T-helper 1 cell treated with Interleukin-12 subunit alpha and Interleukin-12 subunit beta and Interleukin-4 antibody, amounts not matched to agents 30 μg/mL and 1 μg/mL, for 36 hours (primary cell): ENCODE data around the gene AFAP1L1.

Source experiments
- H3K27ac Mint-ChIP-seq: one replicate; pipeline ENCODE4 v1.8.0; 2021; ENCODE audit warnings: mild to moderate bottlenecking, mixed read lengths
- H3K27me3 Mint-ChIP-seq: one replicate; pipeline ENCODE4 v1.8.0; 2021; ENCODE audit warnings: low read depth, mixed read lengths
- H3K36me3 Mint-ChIP-seq: one replicate; pipeline ENCODE4 v1.8.0; 2021; ENCODE audit warnings: low read depth, mixed read lengths
- H3K4me1 Mint-ChIP-seq: one replicate; pipeline ENCODE4 v1.8.0; 2021; ENCODE audit warnings: low read depth, mixed read lengths
- H3K4me3 Mint-ChIP-seq: one replicate; pipeline ENCODE4 v1.8.0; 2021; ENCODE audit warnings: mild to moderate bottlenecking, moderate library complexity, mixed read lengths
- H3K9me3 Mint-ChIP-seq: one replicate; pipeline ENCODE4 v1.8.0; 2021; ENCODE audit warnings: mixed read lengths

The AFAP1L1 gene

DNA sequence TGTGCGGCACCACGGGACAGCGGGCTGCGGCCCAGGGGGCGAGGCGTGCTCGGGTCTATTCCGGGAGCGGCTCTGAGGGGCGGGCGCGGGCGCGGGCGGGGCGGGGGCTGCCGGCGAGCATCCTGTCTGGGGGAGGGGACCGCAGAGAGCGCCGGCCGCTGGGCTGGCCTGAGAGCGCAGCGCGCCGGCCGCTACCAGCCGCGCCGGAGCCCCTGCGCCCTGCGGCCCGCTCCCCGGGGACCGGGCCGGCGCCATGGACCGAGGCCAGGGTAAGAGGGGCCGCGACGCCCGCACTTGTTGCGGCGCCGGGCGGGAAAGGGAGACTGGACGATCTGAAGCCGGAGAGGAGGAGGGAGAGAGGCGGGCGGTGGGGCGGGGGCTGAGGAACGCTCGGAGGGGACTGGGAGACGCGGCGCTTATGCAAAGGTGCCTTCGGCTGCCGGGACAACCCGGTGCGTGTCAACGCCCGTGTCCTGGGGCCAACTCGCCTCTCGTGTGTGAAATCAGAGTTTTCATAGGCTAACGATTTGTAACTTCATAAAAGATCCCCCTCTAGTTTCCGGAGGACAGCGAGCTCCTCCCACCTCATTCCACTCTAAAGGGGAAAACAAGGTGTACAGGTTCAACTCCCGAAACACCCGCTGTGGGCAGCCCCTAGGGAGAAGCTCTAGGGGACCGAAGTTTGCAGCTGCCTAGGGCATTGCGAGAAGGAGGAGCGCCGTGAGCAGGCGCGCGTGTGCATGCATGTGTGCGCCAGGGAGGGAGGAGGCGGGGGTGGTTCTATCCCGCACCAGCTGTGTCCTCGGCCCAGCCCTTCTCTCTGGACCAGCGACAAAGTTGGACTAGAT lies at the start of gene AFAP1L1:
TSS of gene AFAP1L1 (plus strand) at position 144 of the 848 bp plus-strand sequence. CDS start at position 254, 110 bp downstream.
- H3K9me3 Mint-ChIP-seq: peaks cover 12% of the 10 kb centered on the region
- H3K27ac Mint-ChIP-seq: no peak within 1 kb of the TSS
- H3K36me3 Mint-ChIP-seq: peaks cover 2% of the 10 kb centered on the region
- H3K4me3 Mint-ChIP-seq: peak within 1 kb of the TSS; percentile 67
- peaks cover 6% of the 10 kb centered on the region for H3K4me1 Mint-ChIP-seq
- peaks cover 73% of the 10 kb centered on the region for H3K27me3 Mint-ChIP-seq

- H3K27me3 Mint-ChIP-seq: peaks cover 5% of the 10 kb centered on the region
- H3K4me3 Mint-ChIP-seq: no peak overlapping the region
- no peaks in the 10 kb centered on the region for H3K36me3 Mint-ChIP-seq
- H3K9me3 Mint-ChIP-seq: no peaks in the 10 kb centered on the region
- no peak overlapping the region for H3K27ac Mint-ChIP-seq
- no peaks in the 10 kb centered on the region for H3K4me1 Mint-ChIP-seq
These were observed 48.4 kb upstream of the AFAP1L1 start for GRCh38 chr5:149223081-149223848.

- Mint-ChIP-seq H3K9me3 (no peaks in the 10 kb centered on the region), H3K27me3 (peaks cover 9% of the 10 kb centered on the region), H3K4me1 (no peaks in the 10 kb centered on the region), H3K27ac (no peak overlapping the region), H3K4me3 (no peak overlapping the region), H3K36me3 (no peaks in the 10 kb centered on the region)
These were observed 47.4 kb upstream of the AFAP1L1 start for GRCh38 chr5:149224282-149224681.

DNA sequence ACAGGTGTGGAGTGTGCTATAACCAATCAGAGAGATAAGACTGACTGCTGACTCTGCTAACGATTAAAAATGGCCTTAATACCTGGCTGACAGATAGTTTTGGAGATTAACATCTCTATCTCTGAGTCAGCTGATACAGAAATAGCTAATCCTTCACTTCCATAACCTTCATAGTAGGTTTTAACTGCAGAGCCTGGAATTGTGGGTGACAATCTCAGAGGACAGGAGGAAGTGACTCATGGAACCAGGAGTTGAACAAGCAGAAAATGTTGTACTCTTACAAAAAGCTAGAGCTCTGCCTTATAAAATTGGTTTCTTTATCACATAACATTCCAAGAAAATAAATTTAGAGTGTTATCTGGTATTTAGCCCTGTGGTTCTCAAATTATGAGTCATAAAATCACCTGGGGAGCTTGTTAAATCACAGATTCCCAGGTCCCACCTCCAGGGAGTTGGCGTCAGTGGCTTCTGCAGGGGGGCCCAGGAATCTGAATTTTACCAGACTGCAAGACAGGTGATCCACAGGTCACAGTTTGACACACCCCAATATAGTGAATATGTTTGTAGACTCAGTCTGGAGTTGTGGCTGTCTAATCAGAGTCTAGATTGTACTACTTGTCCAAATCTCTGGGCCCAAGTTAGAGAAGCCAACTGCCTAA lies 44.4 kb upstream of the AFAP1L1 start:
- Mint-ChIP-seq H3K9me3 (no peaks in the 10 kb centered on the region), H3K36me3 (no peaks in the 10 kb centered on the region), H3K4me3 (no peak overlapping the region), H3K4me1 (no peaks in the 10 kb centered on the region), H3K27me3 (peaks cover 16% of the 10 kb centered on the region), H3K27ac (no peak overlapping the region)

- Mint-ChIP-seq H3K27me3 (peaks cover 24% of the 10 kb centered on the region), H3K4me1 (no peaks in the 10 kb centered on the region), H3K36me3 (no peaks in the 10 kb centered on the region), H3K9me3 (no peaks in the 10 kb centered on the region), H3K4me3 (no peak overlapping the region), H3K27ac (no peak overlapping the region)
These were observed 42.9 kb upstream of the AFAP1L1 start for GRCh38 chr5:149228618-149229297.

DNA sequence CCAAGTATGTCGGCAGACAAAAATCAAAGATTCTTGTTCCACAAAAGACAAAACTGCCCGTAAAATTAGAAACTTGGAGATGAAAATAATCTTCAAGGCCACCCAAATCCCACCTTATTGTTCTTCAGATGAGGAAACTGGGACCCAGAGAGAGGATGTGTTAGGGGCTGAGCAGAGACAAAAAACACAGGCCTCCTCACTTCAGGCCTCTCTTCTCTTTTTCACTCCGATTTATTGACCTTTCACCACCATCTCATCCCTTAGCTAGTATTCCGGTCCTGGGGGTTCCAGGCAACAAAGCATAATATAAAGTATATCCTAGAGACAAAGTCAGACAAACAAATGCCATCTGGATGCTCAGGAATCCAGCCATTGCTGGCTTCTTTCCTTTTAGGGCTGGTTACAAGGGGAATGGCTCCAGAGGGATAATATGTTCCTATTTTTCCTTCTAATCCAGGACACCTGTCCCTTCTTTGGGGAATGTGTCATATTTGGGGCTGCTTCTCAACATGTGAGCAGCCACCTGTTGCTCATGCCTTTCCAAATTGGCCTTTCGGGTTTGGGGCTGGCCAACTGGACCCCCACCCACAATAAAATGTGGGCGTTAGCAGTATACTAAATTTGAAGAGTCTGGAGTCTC lies 42.2 kb upstream of the AFAP1L1 start:
- no peaks in the 10 kb centered on the region for H3K36me3 Mint-ChIP-seq
- no peaks in the 10 kb centered on the region for H3K4me1 Mint-ChIP-seq
- no peak overlapping the region for H3K4me3 Mint-ChIP-seq
- peaks cover 26% of the 10 kb centered on the region for H3K27me3 Mint-ChIP-seq
- no peak overlapping the region for H3K27ac Mint-ChIP-seq
- no peaks in the 10 kb centered on the region for H3K9me3 Mint-ChIP-seq

- no peak overlapping the region for H3K4me3 Mint-ChIP-seq
These were observed 35.8 kb upstream of the AFAP1L1 start for GRCh38 chr5:149235841-149236240.

DNA sequence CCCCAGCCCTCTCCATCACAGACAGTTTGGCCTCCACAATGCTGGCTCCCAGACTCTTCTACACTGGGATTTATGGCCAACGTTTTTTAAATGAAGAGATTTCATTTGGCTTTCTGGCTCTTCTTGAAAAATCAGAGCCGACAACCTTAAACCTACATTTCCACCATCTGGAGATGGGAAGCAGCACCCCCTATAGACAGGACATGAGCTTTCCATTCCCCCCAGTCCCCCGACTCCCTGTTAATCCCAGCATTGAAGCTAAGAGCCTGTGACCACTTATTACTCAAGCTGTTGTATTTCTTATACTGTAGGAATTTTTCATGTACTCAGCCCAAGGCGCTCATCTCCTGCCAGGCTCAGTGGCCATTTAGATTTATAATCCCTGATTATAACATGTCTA lies 34.0 kb upstream of the AFAP1L1 start:
- Mint-ChIP-seq H3K27me3 (peaks cover 30% of the 10 kb centered on the region), H3K27ac (no peak overlapping the region), H3K9me3 (no peaks in the 10 kb centered on the region), H3K4me1 (peaks cover 14% of the 10 kb centered on the region), H3K4me3 (no peak overlapping the region), H3K36me3 (peaks cover 2% of the 10 kb centered on the region)

More at GRCh38 chr5:149235841-149236240, 35.8 kb upstream of the AFAP1L1 start:
- Mint-ChIP-seq H3K9me3 (no peaks in the 10 kb centered on the region), H3K36me3 (no peaks in the 10 kb centered on the region), H3K27me3 (peaks cover 30% of the 10 kb centered on the region), H3K4me1 (peaks cover 10% of the 10 kb centered on the region), H3K27ac (no peak overlapping the region)

DNA sequence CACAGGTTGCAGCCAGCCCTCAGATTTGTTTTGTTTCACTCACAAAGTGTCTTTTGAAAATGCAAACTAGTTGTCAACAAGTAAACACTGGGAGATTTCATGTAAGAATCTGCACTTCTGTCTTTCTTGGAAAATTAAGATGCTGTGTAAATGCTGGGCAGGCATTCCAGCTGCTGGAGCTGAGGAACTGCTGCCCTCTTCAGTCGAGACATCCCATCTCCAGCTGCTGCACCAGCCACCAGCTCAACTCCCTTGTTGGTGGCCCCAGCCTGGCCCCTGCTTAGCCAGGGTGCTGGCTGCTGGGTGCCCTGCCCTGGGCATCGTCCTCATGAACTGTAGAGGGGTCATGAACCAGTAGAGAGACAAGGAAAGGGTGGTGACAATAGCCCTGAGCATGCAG lies 33.1 kb upstream of the AFAP1L1 start:
- Mint-ChIP-seq H3K4me1 (peaks cover 14% of the 10 kb centered on the region), H3K27ac (peak overlapping the region; percentile 45), H3K4me3 (no peak overlapping the region), H3K36me3 (peaks cover 2% of the 10 kb centered on the region), H3K27me3 (peaks cover 24% of the 10 kb centered on the region), H3K9me3 (no peaks in the 10 kb centered on the region)

DNA sequence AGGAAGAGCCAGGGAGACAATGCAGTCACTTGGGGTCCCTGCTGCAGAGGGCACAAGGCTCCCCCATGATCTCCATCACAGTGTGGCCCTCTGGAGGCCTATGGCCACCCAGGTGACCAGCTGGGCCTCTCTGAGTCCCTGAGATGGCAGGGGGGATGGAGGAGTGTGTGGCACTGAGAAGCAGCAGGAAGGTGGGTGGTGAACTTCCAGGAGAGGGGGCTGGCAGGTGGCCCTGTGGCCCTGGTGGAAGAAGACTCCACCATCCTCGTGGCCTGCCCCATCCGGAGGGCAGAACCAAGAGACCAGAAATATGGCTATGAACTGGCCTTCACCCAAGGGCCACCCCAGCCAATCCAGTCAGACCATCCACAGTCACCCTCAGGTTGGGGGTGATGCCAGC lies 31.7 kb upstream of the AFAP1L1 start:
- Mint-ChIP-seq H3K4me3 (no peak overlapping the region), H3K27ac (peak overlapping the region; percentile 89), H3K36me3 (peaks cover 2% of the 10 kb centered on the region), H3K9me3 (no peaks in the 10 kb centered on the region), H3K27me3 (peaks cover 17% of the 10 kb centered on the region), H3K4me1 (peaks cover 14% of the 10 kb centered on the region)

DNA sequence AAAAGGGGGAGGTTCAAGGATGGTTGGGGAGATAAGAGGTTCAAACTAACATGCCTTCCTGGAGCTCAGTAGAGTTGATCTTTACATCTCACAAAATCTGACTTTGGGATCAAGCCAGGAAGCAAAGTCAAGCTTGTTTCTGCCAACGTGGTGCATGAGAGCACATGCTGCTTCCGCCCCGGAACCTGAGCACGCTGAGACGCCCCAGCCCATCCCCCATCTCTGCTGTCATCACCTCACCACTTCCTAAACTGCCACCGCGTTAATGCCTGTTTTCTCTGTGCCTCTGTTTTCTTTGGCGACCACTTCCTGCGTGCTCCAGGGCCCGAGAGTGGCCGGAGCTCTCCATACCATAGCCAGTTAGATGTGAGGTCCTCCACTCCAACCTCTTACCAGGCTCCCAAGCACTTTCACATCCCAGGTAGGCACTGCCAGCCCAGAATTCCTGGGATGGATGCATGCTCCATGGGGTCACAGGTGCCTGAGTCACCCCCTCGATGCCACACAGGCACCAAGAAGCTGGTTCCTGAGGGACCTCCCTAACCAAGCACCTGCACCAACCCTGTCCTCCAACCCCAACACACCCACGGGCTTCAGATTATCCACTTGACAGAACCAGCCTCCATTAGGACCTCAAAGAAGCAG lies 31.2 kb upstream of the AFAP1L1 start:
- H3K36me3 Mint-ChIP-seq: peaks cover 2% of the 10 kb centered on the region
- H3K27ac Mint-ChIP-seq: peak overlapping the region; percentile 89
- peaks cover 18% of the 10 kb centered on the region for H3K27me3 Mint-ChIP-seq
- H3K9me3 Mint-ChIP-seq: no peaks in the 10 kb centered on the region
- H3K4me3 Mint-ChIP-seq: peak overlapping the region; percentile 23
- H3K4me1 Mint-ChIP-seq: peaks cover 14% of the 10 kb centered on the region

DNA sequence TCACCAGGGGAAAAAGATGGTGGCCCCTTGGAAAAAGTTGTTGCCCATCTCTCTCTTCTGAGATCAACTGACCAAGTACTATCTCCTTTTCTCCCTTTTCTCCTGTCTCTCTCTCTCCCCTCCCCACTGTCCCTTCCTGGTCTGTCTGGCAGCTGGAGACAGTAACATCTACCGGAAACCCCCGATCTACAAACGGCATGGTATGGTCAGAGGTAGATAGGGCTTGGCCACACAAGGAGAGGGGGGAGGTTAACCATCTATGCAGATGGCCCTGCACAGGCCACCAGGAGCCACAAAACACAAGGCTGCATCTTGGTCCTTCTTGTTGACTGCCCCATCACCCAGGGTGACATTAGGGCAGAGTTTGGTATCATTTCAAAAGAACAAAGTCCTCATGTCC lies 29.3 kb upstream of the AFAP1L1 start:
- Mint-ChIP-seq H3K4me1 (peaks cover 14% of the 10 kb centered on the region), H3K27me3 (peaks cover 19% of the 10 kb centered on the region), H3K4me3 (no peak overlapping the region), H3K36me3 (peaks cover 2% of the 10 kb centered on the region), H3K27ac (no peak overlapping the region), H3K9me3 (peaks cover 5% of the 10 kb centered on the region)

- Mint-ChIP-seq H3K27me3 (peaks cover 11% of the 10 kb centered on the region), H3K27ac (no peak overlapping the region), H3K9me3 (peaks cover 5% of the 10 kb centered on the region), H3K36me3 (no peaks in the 10 kb centered on the region), H3K4me3 (no peak overlapping the region), H3K4me1 (peaks cover 2% of the 10 kb centered on the region)
These were observed 24.8 kb upstream of the AFAP1L1 start for GRCh38 chr5:149246906-149247305.
